SKM-1 treated with dmso at 0.1 percent for 144 hours (cell line): ENCODE data around the gene IVD.

ENCODE experiments used
- DNase-seq: peaks from one replicate; lab custom pipeline; 2025; ENCODE audit not compliant: unreplicated experiment; lab: John Stamatoyannopoulos, UW

The IVD gene

DNA sequence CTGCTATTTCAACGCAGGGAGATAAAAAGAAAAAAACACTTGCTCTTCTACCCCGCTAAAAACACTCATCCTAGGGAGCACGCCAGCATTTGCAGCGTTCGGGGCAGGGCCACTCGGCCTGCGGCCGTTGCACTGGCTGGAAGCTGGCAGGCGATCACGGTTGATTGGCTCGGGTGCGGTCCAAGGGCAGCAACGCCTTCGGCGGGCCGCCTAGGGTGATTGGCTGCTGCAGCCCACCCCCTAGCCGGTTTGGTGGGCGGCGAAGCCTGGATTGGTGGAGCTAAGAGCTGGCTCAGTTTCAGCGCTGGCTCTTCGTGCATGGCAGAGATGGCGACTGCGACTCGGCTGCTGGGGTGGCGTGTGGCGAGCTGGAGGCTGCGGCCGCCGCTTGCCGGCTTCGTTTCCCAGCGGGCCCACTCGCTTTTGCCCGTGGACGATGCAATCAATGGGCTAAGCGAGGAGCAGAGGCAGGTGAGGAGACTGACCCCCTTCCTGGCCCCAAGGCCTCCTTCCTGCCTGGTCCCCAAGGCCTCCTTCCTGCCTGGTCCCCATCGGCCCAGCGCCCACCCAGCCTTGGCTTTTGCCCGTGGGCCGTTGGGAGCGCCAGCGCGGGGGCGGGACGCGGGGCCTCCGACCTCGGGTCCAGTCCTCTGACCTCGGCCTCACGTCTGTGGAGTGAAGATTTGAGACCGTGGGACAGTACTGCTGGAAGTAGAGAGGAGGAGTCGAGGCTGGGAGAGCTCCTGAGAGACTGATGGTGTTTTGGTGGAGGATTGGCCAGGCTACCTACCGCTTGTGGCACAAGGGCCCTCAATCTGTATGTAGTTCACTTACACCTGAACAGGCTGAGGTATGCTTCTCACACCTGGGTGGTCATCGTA, at the start of gene IVD:
Gene IVD (plus strand): TSS at position 295 of the 881 bp plus-strand sequence. CDS start 33 bp downstream, at position 328.
- DNase-seq: peak; percentile 73

DNA sequence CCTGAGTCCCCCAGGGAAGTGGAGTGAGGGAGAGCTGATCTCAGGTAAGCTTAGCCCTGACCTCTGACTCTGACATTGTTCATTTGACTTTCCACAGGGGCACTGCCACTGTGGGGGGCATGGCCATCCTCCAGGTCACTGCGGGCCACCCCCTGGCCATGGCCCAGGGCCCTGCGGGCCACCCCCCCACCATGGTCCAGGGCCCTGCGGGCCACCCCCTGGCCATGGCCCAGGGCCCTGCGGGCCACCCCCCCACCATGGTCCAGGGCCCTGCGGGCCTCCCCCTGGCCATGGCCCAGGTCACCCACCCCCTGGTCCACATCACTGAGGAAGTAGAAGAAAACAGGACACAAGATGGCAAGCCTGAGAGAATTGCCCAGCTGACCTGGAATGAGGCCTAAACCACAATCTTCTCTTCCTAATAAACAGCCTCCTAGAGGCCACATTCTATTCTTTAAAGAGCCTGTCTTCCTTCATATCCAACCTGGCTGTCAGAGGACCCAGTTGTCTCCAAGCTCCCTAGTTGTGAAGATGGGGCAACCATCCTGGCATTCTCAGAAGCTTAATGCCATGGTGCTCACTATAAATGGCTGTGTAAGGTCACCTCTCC, 49.5 kb upstream of the IVD start:
- no peak for DNase-seq

DNA sequence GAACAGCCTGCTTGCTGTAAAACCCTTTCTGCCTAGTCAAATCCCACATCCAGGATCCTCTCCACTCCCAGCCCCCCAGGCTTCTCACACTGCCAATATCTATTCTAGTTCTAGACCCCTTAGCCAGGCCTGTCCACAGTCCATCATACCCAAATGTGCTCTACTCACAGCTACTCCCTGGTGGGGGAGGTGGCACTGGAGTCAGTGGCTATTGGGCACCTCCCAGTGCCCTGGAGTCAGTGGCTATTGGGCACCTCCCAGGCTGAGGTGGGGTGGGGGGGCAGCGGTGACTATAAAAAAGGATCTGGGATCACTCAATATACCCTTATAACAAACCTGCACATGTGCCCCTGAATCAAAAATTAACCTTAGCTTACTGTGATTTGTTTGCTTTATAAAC, 48.3 kb upstream of the IVD start:
- DNase-seq: no peak

- peak; percentile 86 for DNase-seq
These were observed 47.7 kb upstream of the IVD start, which contains the start of gene DISP2 for GRCh38 chr15:40357723-40358470. TSS of gene DISP2 (plus strand) at chr15:40358219. CDS start at chr15:40358322, 103 bp downstream.

DNA sequence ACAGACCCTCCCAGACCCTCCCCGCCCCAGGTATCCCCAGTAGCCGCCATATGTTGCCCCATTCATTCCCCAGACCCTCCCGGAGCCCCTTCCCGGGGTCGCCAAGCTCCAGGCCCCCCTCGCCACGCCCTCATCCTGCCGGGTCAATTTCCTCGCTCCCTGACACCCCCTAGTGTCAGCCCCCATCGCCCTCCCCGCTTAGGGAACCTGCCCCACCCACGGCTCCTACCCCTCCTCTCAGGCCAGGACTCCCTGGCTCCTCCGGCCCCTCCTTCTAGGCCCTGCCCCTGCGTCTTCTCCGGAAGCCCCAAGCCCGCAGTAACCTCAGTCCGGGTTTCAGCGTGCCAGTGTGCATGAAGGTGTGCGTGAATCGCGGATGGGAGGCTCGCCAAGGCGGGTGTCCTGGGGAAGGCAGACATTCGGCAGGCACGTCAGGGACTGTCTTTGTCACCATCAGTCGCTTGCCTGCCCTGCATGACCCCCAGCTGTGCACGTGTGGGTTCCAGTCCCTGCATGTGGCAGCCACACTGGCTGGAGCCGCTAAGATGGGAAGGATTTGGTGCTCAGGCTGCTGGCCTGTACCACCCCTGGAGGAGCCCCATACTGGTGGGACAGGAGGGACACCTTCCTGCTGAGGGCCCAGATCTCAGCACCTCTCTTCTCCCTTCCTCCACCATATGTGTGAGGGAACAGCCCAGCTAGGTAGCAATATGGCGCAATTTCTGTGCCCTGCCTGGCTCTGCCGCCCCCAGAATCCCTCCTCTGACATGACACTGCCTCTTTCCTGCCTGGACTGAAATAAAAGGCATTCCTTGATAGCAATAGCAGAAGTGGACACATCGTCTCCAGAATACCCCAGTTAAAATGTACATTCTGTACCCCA, 46.9 kb upstream of the IVD start:
- no peak for DNase-seq

- no peak for DNase-seq
These were observed 45.6 kb upstream of the IVD start for GRCh38 chr15:40360015-40360414.

DNA sequence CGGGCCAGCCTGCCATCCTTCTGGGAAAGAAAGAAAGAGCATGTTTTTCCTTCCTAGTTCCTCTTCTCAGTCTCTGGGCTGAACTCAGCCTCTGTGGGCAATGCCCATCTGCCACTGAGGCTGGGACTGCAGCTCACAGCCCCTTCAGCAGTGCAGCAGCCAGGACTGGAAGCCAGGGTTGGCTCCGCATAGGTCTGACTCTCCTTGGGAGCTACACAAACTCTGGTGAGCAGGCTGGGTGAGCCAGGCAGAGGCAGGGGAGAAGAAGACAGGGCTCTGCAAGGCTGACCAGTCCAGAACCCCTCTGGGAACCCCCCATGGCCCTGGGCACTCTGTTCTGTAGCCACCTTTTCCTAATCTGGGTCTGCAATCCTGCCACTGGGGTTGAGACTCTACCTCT, 44.0 kb upstream of the IVD start:
- DNase-seq: no peak

- no peak for DNase-seq
These were observed 42.0 kb upstream of the IVD start for GRCh38 chr15:40363611-40364010.

DNA sequence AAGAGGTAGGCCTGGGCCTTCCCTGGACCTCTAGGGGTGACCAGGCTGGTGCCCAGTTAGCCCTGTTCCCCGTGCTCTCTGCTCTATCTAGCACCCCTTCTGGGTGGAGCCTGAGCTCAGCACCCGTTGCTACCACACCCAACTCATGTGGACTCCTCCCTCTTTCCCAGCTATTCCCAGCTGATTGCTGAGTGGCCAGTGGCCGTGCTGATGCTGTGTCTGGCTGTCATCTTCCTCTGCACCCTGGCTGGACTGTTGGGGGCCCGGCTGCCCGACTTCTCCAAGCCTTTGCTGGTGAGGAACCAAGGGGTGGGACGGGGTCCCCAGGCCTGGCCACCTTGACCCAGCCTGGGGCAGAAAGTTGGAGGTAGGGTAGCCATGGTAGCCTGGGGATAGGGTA, 41.3 kb upstream of the IVD start:
- DNase-seq: no peak

GRCh38 chr15:40365016-40365415, 40.6 kb upstream of the IVD start:
- no peak for DNase-seq

DNA sequence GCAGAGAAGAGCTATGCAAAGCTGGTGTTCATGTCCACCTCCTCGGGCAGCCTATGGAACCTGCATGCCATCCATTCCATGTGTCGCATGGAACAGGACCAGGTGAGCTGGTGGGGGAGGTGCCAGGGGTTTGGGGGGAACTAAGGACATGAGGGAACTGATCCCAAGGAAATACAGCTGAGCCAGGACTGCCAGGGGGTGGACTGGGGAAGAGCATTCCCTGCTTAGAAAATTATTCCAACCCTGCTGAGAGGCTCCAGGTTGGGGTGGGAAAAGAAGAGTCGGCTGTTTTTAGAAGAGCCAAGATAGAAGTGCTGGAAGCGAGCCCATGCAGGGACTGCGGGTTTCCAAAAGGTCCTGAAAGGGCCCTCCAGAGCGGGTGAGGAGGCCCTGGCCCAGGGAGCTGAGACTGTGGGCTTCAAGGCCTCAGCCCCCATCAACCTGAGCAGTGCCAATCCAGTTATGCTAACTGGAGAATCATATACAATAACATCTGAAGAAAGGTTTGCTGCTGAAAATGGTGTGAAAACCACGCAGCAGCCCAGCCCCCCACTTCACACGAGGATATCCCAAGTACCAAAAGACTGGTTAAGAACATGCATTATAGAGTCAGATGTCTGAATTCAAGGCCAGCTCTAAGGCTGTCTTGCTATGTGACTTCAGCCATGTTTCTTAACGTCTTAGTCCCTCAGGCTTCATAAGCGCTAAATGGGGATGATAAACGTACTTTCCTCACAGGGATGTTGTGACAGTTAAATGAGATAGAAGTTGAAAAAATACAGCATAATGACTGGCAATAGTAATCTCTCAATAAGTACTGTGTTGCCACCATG, 39.8 kb upstream of the IVD start:
- DNase-seq: no peak

- no peak for DNase-seq
These were observed 38.9 kb upstream of the IVD start for GRCh38 chr15:40366457-40367370.

- no peak for DNase-seq
These were observed 38.3 kb upstream of the IVD start for GRCh38 chr15:40367371-40367685.

- DNase-seq: peak; percentile 93
These were observed 37.6 kb upstream of the IVD start for GRCh38 chr15:40367686-40368611.

DNA sequence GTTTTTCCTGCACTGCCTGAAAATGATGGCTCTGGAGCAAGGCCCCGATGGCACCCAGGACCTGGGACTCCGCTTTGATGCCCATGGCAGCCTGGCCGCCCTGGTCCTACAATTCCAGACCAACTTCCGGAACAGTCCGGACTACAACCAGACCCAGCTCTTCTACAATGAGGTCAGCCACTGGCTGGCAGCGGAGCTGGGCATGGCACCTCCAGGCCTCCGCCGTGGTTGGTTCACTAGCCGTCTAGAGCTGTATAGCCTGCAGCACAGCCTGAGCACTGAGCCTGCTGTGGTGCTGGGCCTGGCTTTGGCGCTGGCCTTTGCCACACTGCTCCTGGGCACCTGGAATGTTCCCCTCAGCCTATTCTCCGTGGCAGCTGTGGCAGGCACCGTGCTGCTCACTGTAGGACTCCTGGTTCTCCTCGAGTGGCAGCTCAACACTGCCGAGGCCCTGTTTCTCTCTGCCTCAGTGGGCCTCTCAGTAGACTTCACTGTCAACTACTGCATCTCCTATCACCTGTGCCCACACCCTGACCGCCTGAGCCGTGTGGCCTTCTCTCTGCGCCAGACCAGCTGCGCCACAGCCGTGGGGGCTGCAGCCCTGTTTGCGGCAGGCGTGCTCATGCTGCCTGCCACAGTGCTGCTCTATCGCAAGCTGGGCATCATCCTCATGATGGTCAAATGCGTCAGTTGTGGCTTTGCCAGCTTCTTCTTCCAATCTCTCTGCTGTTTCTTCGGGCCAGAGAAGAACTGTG, 36.7 kb upstream of the IVD start:
- no peak for DNase-seq

- DNase-seq: no peak
These were observed 36.1 kb upstream of the IVD start for GRCh38 chr15:40369474-40369869.

DNA sequence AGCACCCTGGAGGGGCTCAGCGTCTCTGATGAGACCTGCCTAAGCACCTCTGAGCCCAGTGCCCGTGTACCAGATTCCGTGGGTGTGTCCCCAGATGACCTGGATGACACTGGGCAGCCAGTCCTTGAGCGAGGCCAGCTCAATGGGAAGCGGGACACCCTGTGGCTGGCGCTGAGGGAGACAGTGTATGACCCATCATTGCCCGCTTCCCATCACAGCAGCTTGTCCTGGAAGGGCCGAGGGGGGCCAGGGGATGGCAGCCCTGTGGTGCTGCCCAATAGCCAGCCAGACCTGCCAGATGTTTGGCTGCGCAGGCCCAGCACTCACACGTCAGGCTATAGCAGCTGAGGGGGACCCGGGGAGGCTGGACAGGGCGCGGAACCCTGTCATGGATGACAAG, 35.6 kb upstream of the IVD start:
- DNase-seq: no peak
